Activated naive CD8-positive, alpha-beta T cell treated with anti-CD3 and anti-CD28 coated beads, Interleukin-2, amount 10 ng/mL, durations not matched to agents 7 days and 5 days (primary cell): Measurements from ENCODE around the gene TOMM20. TPM values are rescaled to one million over a fixed set of nuclear protein-coding genes. Genes with fewer than 3 reads are reported as not detected.
A peak's percentile ranks its signal among the peaks of the same experiment; 100 is the strongest.

Experiments used
- ATAC-seq: fragments of 150-1000 bp; cut with Tn5 transposase; one replicate; pipeline ENCODE4 v1.10.0; 2021; ENCODE audit warnings: low read depth, moderate library complexity
- POLR2A ChIA-PET: fragments of 350-600 bp; sonication (Branson Sonifier 250); formaldehyde crosslinking; loops from one replicate; lab custom pipeline; 2021; ENCODE audit warnings: antibody characterized with exemption; lab: Charles Lee
- DNase-seq: peaks from one replicate; pipeline ENCODE4 v3.0.0; 2021
- H3K27ac Mint-ChIP-seq: one replicate; pipeline ENCODE4 v1.8.0; 2022; ENCODE audit warnings: mild to moderate bottlenecking, mixed read lengths
- H3K27me3 Mint-ChIP-seq: one replicate; pipeline ENCODE4 v1.8.0; 2022; ENCODE audit warnings: mild to moderate bottlenecking, moderate library complexity, mixed read lengths
- H3K36me3 Mint-ChIP-seq: one replicate; pipeline ENCODE4 v1.8.0; 2021; ENCODE audit warnings: mild to moderate bottlenecking, mixed read lengths
- H3K4me1 Mint-ChIP-seq: one replicate; pipeline ENCODE4 v1.8.0; 2021; ENCODE audit warnings: mixed read lengths
- H3K4me3 Mint-ChIP-seq: one replicate; pipeline ENCODE4 v1.8.0; 2022; ENCODE audit warnings: mild to moderate bottlenecking, moderate library complexity, mixed read lengths
- H3K9me3 Mint-ChIP-seq: one replicate; pipeline ENCODE4 v1.8.0; 2021; ENCODE audit warnings: mixed read lengths
- total RNA-seq, 2 experiments: library from RNA; stranded (reverse); gene quantifications; one replicate each; pipeline ENCODE4 v1.2.3, GENCODE V29; 2021

Gene TOMM20
- total RNA-seq, 2 experiments from 2014 or later: 81.2 to 95.5 TPM

DNA sequence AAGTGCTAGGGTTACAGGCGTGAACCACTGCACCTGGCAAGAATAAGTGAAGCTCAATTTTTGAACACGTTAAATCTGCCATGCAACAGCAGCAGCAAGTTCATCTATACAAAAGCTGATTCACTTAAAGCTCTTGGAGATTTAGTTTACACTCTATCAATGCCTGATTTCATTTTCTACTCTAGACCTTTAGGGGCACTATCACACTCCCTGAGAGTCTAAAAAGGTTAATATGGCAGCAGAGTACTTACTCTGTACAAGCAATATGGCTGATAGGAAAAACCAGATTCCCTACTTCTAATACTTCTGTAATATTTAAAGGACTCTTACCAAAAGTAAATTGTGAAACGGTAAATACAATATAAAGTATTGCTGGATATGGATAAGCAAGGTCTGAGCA is 27.6 kb upstream of the TOMM20 start:
- Mint-ChIP-seq H3K4me1 (peaks cover 21% of the 10 kb centered on the region), H3K27ac (no peak overlapping the region), H3K4me3 (no peak overlapping the region), H3K9me3 (no peaks in the 10 kb centered on the region), H3K36me3 (peaks cover 26% of the 10 kb centered on the region), H3K27me3 (no peaks in the 10 kb centered on the region)
- POLR2A ChIA-PET: interaction anchor here (0.6 kb wide), 1 partner anchor 9 kb away, joined by 4 read pairs; no protein-coding TSS in a partner anchor
- DNase-seq (no peak), ATAC-seq (no peak)

DNA sequence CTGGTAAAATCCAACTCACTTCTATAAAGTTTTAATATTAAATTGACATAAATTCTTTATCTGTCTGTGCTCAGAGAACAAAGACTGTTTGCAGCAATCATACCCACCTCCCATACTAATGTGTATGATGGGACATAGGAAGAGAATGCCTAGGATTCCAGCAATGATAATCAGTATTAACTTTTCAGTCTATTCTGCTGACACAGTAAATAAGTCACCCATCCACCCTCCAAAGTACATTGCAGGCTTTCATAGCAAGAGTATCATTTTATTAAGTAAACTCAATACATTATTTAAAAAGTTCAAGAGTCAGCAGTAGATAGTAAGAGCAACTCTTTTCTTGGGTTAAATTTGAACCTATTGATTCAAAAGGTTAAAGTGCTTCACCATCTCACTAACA is 23.6 kb upstream of the TOMM20 start:
- ATAC-seq: no peak
- H3K4me1 Mint-ChIP-seq: peaks cover 27% of the 10 kb centered on the region
- no peak for DNase-seq
- peaks cover 32% of the 10 kb centered on the region for H3K36me3 Mint-ChIP-seq
- no peaks in the 10 kb centered on the region for H3K9me3 Mint-ChIP-seq
- H3K27me3 Mint-ChIP-seq: no peaks in the 10 kb centered on the region
- POLR2A ChIA-PET: interaction anchor here (1.4 kb wide), 1 partner anchor 14 kb away, joined by 4 read pairs; no protein-coding TSS in a partner anchor
- no peak overlapping the region for H3K27ac Mint-ChIP-seq
- H3K4me3 Mint-ChIP-seq: no peak overlapping the region

- H3K36me3 Mint-ChIP-seq: peaks cover 35% of the 10 kb centered on the region
- H3K27me3 Mint-ChIP-seq: no peaks in the 10 kb centered on the region
- ATAC-seq (no peak), DNase-seq (no peak)
- peaks cover 26% of the 10 kb centered on the region for H3K4me1 Mint-ChIP-seq
- no peaks in the 10 kb centered on the region for H3K9me3 Mint-ChIP-seq
- no peak overlapping the region for H3K4me3 Mint-ChIP-seq
- H3K27ac Mint-ChIP-seq: peak overlapping the region; percentile 24
- POLR2A ChIA-PET: no interaction called here
Measured at GRCh38 chr1:235151033-235151432, 22.4 kb upstream of the TOMM20 start.

- Mint-ChIP-seq H3K27me3 (no peaks in the 10 kb centered on the region), H3K4me3 (no peak overlapping the region), H3K36me3 (peaks cover 38% of the 10 kb centered on the region), H3K27ac (no peak overlapping the region), H3K4me1 (peaks cover 24% of the 10 kb centered on the region), H3K9me3 (no peaks in the 10 kb centered on the region)
- DNase-seq (no peak), ATAC-seq (no peak)
- POLR2A ChIA-PET: interaction anchor here (1.3 kb wide), 1 partner anchor 11 kb away, joined by 4 read pairs; the partner anchor contains the start of gene RBM34
Measured at GRCh38 chr1:235149824-235150223, 21.2 kb upstream of the TOMM20 start.

DNA sequence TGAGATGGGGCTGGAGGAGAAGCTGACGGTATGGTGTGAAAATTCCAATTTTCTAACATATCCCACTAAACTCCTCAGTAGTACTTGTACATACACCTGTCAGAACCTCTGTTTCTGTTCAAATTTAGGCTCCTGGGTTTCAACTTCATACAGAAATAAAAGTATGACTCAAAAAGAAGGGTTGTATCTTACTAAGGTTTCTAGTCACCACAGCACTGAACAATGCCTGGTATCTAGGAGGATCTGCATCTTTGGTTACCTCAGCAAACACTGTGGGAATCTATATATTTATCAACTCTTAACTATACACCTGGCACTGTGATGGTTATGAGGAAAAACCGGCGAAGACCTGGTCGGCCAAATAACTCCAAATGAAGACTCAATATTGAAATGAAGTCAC is 18.6 kb upstream of the TOMM20 start:
- ATAC-seq (no peak), DNase-seq (no peak)
- Mint-ChIP-seq H3K27ac (no peak overlapping the region), H3K36me3 (peaks cover 38% of the 10 kb centered on the region), H3K4me3 (no peak overlapping the region), H3K9me3 (no peaks in the 10 kb centered on the region), H3K27me3 (no peaks in the 10 kb centered on the region), H3K4me1 (peaks cover 17% of the 10 kb centered on the region)
- POLR2A ChIA-PET: interaction anchor here (0.9 kb wide), 1 partner anchor 9 kb away, joined by 4 read pairs; no protein-coding TSS in a partner anchor

DNA sequence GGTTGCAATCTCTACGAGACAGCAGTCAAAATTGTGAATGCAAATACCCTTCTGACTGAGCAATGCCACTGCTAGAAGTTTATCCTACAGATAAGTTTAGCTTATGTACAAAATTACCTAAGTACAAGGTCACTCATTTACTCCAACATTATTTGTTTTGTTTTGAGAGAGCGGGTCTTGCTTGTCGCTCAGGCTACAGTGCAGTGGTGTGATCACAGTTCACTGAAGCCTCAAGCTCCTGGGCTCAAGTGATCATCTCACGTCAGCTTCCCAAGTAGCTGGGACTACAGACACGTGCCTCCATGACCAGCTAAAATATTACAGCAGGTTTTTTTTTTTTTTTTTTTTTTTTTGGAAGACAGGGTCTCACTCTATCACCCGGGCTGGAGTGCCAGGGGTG is 17.0 kb upstream of the TOMM20 start:
- Mint-ChIP-seq H3K4me3 (no peak overlapping the region), H3K4me1 (peaks cover 8% of the 10 kb centered on the region), H3K27me3 (no peaks in the 10 kb centered on the region), H3K36me3 (peaks cover 37% of the 10 kb centered on the region), H3K27ac (no peak overlapping the region), H3K9me3 (no peaks in the 10 kb centered on the region)
- DNase-seq (no peak), ATAC-seq (no peak)
- POLR2A ChIA-PET: interaction anchor here (0.7 to 1.1 kb wide), 4 partner anchors 14 to 27 kb away, joined by 3 to 4 read pairs (median 4); partner anchors contain the start of genes RBM34 and TOMM20

- no peak overlapping the region for H3K4me3 Mint-ChIP-seq
- H3K4me1 Mint-ChIP-seq: peaks cover 9% of the 10 kb centered on the region
- H3K27ac Mint-ChIP-seq: no peak overlapping the region
- H3K27me3 Mint-ChIP-seq: no peaks in the 10 kb centered on the region
- no peak for ATAC-seq
- DNase-seq: no peak
- POLR2A ChIA-PET: no interaction called here
- no peaks in the 10 kb centered on the region for H3K9me3 Mint-ChIP-seq
- peaks cover 38% of the 10 kb centered on the region for H3K36me3 Mint-ChIP-seq
Measured at GRCh38 chr1:235142991-235143390, 14.4 kb upstream of the TOMM20 start.

DNA sequence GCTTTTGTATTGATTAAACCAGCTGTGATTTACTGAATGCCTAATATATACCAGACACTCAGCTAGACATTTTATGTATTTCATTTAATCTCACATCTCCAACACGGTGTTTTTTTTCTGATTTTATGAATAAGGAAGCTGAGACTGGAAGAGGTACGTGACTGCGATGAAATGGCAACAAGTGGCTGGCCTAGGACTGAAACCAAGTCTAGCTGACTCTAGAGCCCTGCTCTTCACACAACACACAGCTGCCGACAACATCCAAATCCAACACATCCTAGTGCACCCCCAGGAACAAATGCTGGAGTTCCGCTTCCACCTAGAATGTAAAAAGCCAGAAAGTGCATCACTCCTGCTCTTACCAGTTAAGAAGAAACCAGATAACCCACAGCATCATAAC is 10.7 kb upstream of the TOMM20 start:
- H3K4me3 Mint-ChIP-seq: no peak overlapping the region
- no peaks in the 10 kb centered on the region for H3K27me3 Mint-ChIP-seq
- peaks cover 55% of the 10 kb centered on the region for H3K36me3 Mint-ChIP-seq
- no peak for DNase-seq
- no peaks in the 10 kb centered on the region for H3K9me3 Mint-ChIP-seq
- ATAC-seq: no peak
- POLR2A ChIA-PET: interaction anchor here (1.3 kb wide), 1 partner anchor 21 kb away, joined by 3 read pairs; the partner anchor contains the start of gene RBM34
- H3K4me1 Mint-ChIP-seq: peaks cover 14% of the 10 kb centered on the region
- H3K27ac Mint-ChIP-seq: no peak overlapping the region

- no peak overlapping the region for H3K27ac Mint-ChIP-seq
- no peak overlapping the region for H3K4me3 Mint-ChIP-seq
- H3K9me3 Mint-ChIP-seq: no peaks in the 10 kb centered on the region
- no peak for DNase-seq
- no peaks in the 10 kb centered on the region for H3K27me3 Mint-ChIP-seq
- POLR2A ChIA-PET: interaction anchor here (1.3 kb wide), 1 partner anchor 22 kb away, joined by 3 read pairs; the partner anchor contains the start of gene RBM34
- peaks cover 54% of the 10 kb centered on the region for H3K36me3 Mint-ChIP-seq
- no peak for ATAC-seq
- H3K4me1 Mint-ChIP-seq: peaks cover 14% of the 10 kb centered on the region
Measured at GRCh38 chr1:235138821-235139220, 10.2 kb upstream of the TOMM20 start.

- peaks cover 13% of the 10 kb centered on the region for H3K4me1 Mint-ChIP-seq
- H3K36me3 Mint-ChIP-seq: peaks cover 45% of the 10 kb centered on the region
- no peaks in the 10 kb centered on the region for H3K27me3 Mint-ChIP-seq
- no peak overlapping the region for H3K27ac Mint-ChIP-seq
- ATAC-seq: no peak
- no peak for DNase-seq
- POLR2A ChIA-PET: no interaction called here
- H3K4me3 Mint-ChIP-seq: no peak overlapping the region
- no peaks in the 10 kb centered on the region for H3K9me3 Mint-ChIP-seq
Measured at GRCh38 chr1:235136111-235136510, 7.5 kb upstream of the TOMM20 start.

GRCh38 chr1:235134171-235134570 is 5.5 kb upstream of the TOMM20 start:
- POLR2A ChIA-PET: interaction anchor here (1.0 to 1.3 kb wide), 2 partner anchors 27 to 656 kb away, joined by 3 to 4 read pairs; partner anchors contain the start of gene RBM34
- no peak for ATAC-seq
- no peaks in the 10 kb centered on the region for H3K27me3 Mint-ChIP-seq
- peaks cover 10% of the 10 kb centered on the region for H3K4me1 Mint-ChIP-seq
- no peak overlapping the region for H3K27ac Mint-ChIP-seq
- H3K36me3 Mint-ChIP-seq: peaks cover 42% of the 10 kb centered on the region
- H3K9me3 Mint-ChIP-seq: no peaks in the 10 kb centered on the region
- DNase-seq: no peak
- no peak overlapping the region for H3K4me3 Mint-ChIP-seq

DNA sequence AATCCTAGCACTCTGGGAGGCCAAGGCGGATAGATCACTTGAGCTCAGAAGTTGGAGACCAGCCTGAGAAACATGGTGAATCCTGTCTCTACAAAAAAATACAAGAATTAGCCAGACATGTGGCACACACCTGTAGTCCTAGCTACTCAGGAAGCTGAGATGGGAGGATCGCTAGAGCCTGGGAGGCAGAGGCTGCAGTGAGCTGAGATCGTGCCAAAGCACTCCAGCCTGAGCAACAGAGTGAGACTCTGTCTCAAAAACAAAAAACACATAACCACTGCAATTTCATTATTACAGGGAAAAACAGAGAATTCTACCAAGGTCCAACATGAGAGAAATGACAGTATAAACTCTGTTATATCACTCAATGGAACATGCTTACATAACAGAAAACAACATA is 4.4 kb upstream of the TOMM20 start:
- POLR2A ChIA-PET: interaction anchor here (0.6 to 1.3 kb wide), 2 partner anchors 26 to 28 kb away, joined by 4 read pairs; partner anchors contain the start of gene RBM34
- H3K36me3 Mint-ChIP-seq: peaks cover 39% of the 10 kb centered on the region
- H3K27ac Mint-ChIP-seq: no peak overlapping the region

DNA sequence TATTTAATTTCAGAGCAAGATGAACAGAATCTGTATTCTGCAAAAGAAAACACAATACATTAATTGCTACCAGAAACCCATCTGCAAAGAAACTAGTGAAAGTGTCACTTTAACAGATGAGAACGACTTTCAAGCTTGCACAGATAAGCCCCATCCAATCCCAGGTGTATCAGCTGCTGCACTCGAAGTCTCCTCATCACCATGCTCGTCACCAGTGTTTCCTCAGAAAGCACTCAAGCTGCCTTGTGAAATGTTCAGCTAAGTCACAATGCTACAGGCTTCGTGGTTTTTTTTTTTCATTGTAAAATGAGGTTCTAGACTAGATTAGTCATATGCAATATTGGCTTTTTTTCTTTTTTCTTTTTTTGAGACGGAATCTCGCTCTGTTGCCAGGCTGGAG is 3.3 kb upstream of the TOMM20 start:
- no peak for ATAC-seq
- POLR2A ChIA-PET: interaction anchor here (0.6 kb wide), 1 partner anchor 15 kb away, joined by 10 read pairs; no protein-coding TSS in a partner anchor
- DNase-seq: no peak
- Mint-ChIP-seq H3K27me3 (no peaks in the 10 kb centered on the region), H3K36me3 (peaks cover 34% of the 10 kb centered on the region), H3K4me3 (no peak overlapping the region), H3K4me1 (peaks cover 8% of the 10 kb centered on the region), H3K27ac (peak overlapping the region; percentile 20), H3K9me3 (no peaks in the 10 kb centered on the region)

More for the DNA sequence above, 4.4 kb upstream of the TOMM20 start:
- Mint-ChIP-seq H3K27me3 (no peaks in the 10 kb centered on the region), H3K4me1 (peaks cover 6% of the 10 kb centered on the region), H3K9me3 (no peaks in the 10 kb centered on the region), H3K4me3 (no peak overlapping the region)
- DNase-seq (no peak), ATAC-seq (no peak)

- Mint-ChIP-seq H3K4me3 (no peak overlapping the region), H3K9me3 (no peaks in the 10 kb centered on the region), H3K27me3 (no peaks in the 10 kb centered on the region), H3K36me3 (peaks cover 34% of the 10 kb centered on the region), H3K27ac (no peak overlapping the region), H3K4me1 (peaks cover 13% of the 10 kb centered on the region)
- POLR2A ChIA-PET: interaction anchor here (0.7 to 0.8 kb wide), 4 partner anchors 12 to 277 kb away, joined by 3 to 8 read pairs (median 4); partner anchors contain the start of gene RBM34
- DNase-seq (no peak), ATAC-seq (no peak)
Measured at GRCh38 chr1:235130766-235131270, 2.2 kb upstream of the TOMM20 start.
